GM19023 (cell line): Measurements from ENCODE around the gene KCTD1.

Experiments used
- ATAC-seq: cut with Tn5 transposase; IDR thresholded peaks from one replicate; pipeline ENCODE4 v1.9.1; 2021; ENCODE audit warnings: mild to moderate bottlenecking, moderate library complexity; ENCODE audit not compliant: unreplicated experiment

Gene KCTD1

GRCh38 chr18:26549263-26550094 is 1.1 kb upstream of the KCTD1 start:
- ATAC-seq, result peak; percentile 12

DNA sequence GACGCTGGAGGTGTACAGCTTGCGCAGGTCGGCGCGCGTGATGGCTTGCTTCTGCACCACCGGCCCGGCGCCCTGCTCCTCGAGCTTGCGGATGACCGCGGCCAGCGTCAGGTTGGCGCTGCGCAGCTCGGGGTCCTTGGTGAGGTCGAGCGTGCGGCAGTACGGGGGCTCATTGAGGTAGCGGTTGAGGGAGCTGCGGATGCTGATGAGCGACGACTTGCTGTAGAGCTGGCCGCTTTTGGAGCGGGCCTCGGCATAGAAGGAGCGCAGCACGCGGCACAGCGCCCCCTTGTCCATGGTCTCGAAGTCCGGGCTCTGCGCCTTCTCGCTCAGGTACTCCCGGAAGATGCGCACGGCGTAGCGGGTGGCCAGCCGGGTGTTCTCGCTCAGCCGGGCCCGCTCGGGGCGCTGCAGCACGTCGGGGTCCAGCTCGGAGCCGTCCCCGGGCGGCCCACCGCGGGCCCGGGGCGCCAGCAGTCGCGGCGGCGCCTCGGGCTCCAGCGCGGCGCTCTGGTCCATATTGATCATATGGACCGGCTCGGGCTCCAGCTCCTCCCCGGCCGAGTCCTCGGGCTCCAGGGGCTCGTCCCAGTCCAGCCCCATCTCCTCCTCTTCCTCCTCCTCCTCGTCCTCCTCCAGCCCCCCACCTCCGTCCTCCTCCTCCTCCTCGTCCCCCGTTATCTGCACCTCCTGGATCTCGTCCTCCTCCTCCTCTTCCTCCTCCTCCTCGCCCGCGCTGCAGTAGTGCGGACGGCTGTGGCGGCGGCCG is 523 bp downstream of the KCTD1 start:
- peak; percentile 63 for ATAC-seq

GRCh38 chr18:26546875-26547645 is 1.3 kb downstream of the KCTD1 start:
- no peak for ATAC-seq

DNA sequence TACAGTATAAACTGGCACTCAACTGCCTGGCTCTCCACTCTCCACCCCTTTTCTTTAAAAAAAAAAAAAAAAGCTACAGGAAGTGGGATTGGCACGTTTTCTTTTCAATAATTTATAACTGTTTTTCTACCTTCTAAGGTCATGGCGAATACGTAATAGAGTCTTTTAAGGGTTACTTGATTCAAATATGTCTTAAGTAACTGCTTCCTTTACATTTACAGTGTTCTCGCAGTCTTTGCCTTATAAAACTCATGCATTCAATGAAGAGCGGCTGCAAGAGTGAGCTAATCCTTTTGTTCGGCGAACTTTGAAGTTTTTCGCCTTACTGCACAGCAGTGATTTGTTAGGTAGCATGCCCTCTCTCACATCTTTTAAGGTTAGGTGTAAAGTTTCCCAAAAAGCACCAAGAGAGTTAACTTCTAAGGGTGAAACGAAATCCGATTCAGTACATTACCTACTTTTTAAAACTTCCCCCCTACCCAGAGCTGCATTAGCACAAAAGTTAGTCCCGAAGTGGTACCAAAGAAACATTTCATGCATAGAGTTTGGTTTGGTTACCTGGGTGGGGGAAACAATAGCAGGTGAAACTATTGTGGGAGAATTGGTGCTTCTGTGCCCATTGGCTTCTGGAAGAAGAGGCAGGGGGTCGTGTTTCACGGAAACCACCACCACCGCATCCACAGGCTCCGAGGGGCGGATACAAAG is 2.0 kb downstream of the KCTD1 start:
- no peak for ATAC-seq

GRCh38 chr18:26545335-26546123 is 2.8 kb downstream of the KCTD1 start:
- no peak for ATAC-seq

GRCh38 chr18:26544451-26544850 is 3.9 kb downstream of the KCTD1 start:
- ATAC-seq, result no peak

DNA sequence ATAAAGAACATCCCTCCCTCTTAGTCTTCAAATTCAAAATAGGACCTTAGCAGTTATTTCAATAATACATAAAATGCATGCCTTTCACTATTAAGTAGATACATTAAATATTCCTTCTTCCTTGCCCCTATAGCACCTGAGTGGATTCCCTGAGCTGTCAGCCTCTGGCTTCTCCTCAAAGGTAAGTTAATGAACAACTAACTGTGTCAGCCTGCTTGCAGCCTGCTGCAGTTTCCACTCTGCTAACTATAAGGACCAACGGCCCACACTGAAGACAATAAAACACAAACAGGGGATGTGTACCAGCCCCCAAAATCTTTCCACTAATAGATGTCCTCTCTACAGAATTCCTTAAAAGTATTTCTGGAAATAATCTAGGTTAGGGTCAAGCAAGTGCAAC is 5.0 kb downstream of the KCTD1 start:
- no peak for ATAC-seq

- no peak for ATAC-seq
These were observed 8.2 kb downstream of the KCTD1 start for GRCh38 chr18:26540043-26540628.

DNA sequence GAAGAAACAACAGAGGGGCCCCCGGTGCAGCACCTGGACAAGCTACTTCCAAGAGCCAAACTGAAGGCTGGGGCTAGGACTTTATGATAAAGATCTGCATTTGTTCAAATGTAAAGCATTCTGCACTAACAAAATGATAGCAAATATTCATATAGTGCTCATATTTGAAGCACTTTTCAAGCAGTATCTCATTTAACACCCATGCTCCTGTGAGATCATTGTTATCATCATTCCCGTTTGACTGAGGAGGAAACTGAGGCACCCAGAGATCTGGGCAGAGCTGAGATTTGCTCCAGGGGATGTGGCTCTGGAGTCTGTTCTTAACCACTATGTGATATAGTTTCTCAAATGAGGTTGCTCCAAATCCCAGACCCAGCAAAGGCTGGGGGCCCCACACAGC is 9.8 kb downstream of the KCTD1 start:
- no peak for ATAC-seq

DNA sequence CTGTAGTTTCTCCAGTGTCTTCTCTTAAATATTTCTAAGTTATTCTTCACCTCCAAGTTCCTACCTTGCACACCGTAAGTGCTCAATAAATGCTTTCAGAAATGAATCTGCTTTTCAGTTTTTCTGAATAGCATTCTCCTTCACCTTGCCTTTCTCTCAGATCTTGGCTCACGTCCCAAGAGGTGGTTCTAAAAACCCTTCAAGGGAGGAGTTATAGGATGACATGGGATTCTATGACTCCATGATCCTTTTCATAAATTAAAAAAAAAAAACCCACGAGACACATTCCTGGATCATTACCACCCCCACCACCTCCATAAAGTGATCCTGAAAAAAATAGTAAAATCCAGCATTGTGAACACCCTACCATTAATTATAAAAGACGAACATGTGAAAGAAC is 11.7 kb downstream of the KCTD1 start:
- ATAC-seq, result no peak

DNA sequence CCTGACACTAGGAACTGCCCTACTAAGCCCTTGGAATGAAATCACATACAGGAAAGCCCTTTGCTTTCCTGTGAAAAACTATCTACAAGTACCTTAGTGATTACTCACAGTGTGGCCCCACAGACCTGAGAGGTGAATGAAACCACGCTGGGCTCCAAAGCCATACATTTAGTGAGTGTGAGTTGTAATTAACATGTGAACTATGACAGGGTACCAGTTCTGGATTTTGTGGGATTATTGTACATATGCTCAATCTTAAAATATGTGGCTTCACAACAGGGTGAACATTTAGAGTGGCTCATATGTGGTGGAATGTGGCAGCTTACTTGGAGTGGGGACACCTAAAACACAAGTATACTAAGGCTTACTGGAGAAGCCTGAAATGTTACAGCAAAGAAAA is 12.3 kb downstream of the KCTD1 start:
- ATAC-seq, result no peak

GRCh38 chr18:26535630-26536029 is 12.7 kb downstream of the KCTD1 start:
- no peak for ATAC-seq

GRCh38 chr18:26532367-26533340 is 15.7 kb downstream of the KCTD1 start:
- ATAC-seq, result no peak

DNA sequence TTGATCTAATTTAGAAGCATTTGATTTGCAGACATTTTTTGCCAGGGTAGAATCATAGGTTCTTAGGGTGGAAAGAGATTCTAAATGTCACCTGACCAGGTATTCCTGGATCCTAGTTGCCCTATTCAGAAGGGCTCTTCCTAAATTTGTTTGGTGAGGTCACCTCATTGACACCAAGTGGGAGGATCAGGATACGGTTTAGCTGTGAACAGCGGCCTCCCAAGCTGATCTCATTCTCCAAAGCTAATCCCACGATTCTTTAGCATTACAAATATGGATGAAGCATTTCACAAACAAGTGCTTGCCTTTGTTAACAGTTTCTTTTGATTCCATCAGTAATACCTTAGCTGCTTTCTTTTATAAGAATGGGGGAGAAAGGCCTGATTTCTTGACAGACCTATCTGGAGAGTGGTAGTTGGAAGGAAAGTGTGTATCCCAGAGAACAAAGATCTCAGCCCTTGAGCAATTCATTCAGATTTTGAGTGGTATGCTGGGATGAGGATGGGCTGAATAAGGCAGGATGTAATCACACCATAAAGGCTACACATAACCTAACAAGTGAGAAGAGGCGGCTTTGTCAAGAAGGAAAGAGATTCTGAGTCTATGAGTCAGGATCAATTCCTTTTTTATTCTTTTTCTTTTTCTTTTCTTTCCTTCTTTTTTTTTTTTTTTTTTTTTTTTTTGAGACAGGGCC is 16.6 kb downstream of the KCTD1 start:
- no peak for ATAC-seq

- ATAC-seq, result no peak
These were observed 21.5 kb downstream of the KCTD1 start for GRCh38 chr18:26526966-26527234.

DNA sequence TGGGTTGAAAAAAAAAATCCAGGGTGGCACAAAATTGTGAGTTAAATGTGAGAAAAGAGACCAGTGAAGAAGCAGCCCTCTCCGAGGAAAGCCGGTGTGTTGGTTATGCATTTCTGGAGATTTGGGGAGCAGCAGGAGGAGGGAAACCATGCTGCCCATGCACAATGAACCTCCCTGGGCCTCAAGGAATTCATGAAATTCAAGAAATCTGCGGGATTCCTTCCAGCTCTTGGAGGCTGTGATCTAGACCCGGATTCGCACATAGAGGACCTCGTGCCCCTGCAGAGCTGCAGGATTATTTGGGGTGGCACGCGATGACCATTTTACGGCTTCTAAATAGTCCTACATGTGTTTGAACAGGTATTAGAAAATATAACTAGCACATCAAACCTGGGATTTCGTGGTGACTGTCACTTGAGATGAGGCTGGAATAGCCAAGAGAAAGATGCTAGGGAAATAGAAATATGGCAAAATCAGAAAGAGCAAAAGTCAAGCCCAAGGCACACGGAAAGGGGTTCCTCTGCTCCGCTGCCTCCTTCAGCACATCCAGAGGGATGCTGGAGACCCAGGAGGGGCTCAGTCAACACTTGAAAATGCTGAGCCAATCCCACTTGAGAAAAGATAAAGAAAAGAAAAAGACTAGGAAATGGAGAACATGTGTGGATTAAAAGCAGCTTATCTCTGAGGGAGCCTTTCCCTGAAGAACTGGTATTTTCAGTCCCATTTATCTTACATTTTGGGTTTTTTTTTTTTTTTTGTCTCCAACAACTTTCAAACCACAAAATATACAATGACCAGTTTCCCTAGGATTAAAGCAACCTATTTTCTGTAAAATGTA is 22.0 kb downstream of the KCTD1 start:
- ATAC-seq, result no peak
